ENCODE measurements around the gene ACKR3. TPM values are rescaled to one million over a fixed set of nuclear protein-coding genes. Genes with fewer than 3 reads are reported as not detected.

Gene ACKR3
- total and polyA plus RNA-seq, 9 donors, result 4.6 to 22.7 (median 7.9) TPM

DNA sequence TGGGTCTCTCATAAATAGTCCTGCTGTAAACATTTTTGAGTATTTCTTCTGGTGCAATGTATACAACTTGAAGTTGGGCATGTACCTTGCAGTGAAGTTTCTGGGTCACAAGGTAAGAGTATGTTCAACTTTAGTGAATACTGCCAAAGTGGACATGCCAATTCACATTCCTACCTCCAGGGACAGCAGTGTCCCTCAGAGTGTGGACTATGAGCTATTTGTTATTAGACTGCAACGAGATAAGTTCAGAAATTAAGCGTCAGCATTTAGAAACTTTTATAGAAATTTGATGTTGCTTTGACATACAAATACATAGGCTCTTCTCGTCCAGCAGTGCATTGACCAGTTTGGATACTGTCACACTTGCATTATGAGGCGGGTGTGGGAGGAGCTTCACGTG lies 7.2 kb upstream of the ACKR3 start:
- H3K36me3 ChIP-seq, result no peaks in the 10 kb centered on the region
- TF ChIP-seq, protein P1, sequence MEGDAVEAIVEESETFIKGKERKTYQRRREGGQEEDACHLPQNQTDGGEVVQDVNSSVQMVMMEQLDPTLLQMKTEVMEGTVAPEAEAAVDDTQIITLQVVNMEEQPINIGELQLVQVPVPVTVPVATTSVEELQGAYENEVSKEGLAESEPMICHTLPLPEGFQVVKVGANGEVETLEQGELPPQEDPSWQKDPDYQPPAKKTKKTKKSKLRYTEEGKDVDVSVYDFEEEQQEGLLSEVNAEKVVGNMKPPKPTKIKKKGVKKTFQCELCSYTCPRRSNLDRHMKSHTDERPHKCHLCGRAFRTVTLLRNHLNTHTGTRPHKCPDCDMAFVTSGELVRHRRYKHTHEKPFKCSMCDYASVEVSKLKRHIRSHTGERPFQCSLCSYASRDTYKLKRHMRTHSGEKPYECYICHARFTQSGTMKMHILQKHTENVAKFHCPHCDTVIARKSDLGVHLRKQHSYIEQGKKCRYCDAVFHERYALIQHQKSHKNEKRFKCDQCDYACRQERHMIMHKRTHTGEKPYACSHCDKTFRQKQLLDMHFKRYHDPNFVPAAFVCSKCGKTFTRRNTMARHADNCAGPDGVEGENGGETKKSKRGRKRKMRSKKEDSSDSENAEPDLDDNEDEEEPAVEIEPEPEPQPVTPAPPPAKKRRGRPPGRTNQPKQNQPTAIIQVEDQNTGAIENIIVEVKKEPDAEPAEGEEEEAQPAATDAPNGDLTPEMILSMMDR (IDR thresholded peaks at IDR 0.05), result peak; percentile 36 to 52 (median 47)
- TF ChIP-seq EP300 (IDR thresholded peaks at IDR 0.05), result no peak
- no peak overlapping the region for H3K4me3 ChIP-seq
- 54 to 79% (median 55%) methylated on average over 5 of the region's 5 CpGs for WGBS, 3 donors
- no peak overlapping the region for H3K27ac ChIP-seq
- intact Hi-C loops (cut with DNase I), result loop anchor here in 1 of 4 donors (5.0 to 10.0 kb wide), 2 partner anchors 502 to 980 kb away; no protein-coding TSS in a partner anchor
- H3K9me3 ChIP-seq, result no peaks in the 10 kb centered on the region
- peaks cover 2% of the 10 kb centered on the region for H3K4me1 ChIP-seq (ENCODE audit: insufficient read depth)
- H3K27me3 ChIP-seq, result no peaks in the 10 kb centered on the region
- DNase-seq, result peak in 1 of 5 donors; percentile 32

DNA sequence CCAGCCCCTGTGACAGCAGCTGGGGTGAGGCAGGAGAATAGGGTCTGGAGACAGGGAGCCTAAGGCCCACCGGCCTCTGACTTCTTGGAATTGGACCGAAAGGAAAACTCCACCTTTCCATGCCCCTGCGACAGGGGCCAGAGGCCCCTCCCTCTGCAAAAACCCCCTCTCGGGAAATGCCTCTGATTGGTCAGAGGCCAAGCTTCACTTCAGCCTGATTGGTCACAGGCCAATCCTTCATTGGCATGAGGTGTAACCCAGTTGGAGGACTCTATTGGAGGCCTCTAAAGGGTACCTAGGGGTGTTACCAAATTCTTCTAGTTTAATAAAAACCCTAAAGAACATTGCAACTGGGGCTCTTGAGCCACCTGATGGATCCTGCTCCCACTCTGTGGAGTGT lies 5.7 kb upstream of the ACKR3 start:
- whole genome bisulfite sequencing, 3 donors, result 90 to 96% (median 92%) methylated on average over 4 of the region's 4 CpGs
- Histone ChIP-seq H3K27ac (no peak overlapping the region), H3K4me1 (ENCODE audit: insufficient read depth) (peaks cover 2% of the 10 kb centered on the region), H3K36me3 (no peaks in the 10 kb centered on the region), H3K9me3 (no peaks in the 10 kb centered on the region), H3K4me3 (no peak overlapping the region), H3K27me3 (no peaks in the 10 kb centered on the region)
- intact Hi-C loops (cut with DNase I), result loop anchor here in 1 of 4 donors (5.0 to 10.0 kb wide), 2 partner anchors 501 to 982 kb away; no protein-coding TSS in a partner anchor
- DNase-seq, result no peak
- TF ChIP-seq EP300 (IDR thresholded peaks at IDR 0.05) (no peak), POLR2A (IDR thresholded peaks at IDR 0.05) (no peak)
- TF ChIP-seq, protein P1 (IDR thresholded peaks at IDR 0.05), result no peak

DNA sequence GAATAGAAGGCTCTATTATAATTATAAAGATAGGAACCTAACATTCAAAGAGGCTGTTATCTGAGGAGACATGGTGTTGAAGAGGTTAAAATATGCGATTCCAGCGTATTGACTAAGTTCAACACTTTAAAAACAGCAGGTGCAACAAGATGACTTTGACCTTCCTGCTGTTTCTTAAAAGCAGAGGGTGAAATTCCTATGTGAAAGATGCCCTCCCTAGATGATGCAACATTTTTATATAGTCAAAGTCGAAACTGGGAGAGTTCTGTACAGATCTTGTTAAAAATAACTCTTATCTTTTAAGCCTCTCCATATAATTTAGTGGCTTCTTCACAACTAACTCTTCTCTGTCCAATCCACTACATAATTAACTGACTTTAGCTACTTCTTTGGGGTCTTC lies 4.4 kb upstream of the ACKR3 start:
- WGBS, 3 donors, result 36 to 56% (median 48%) methylated on average over 3 of the region's 3 CpGs
- DNase-seq, result no peak
- no peak for TF ChIP-seq EP300 (IDR thresholded peaks at IDR 0.05)
- TF ChIP-seq, protein P1 (IDR thresholded peaks at IDR 0.05), result no peak
- no peak for TF ChIP-seq POLR2A (IDR thresholded peaks at IDR 0.05)
- intact Hi-C loops (cut with DNase I), result loop anchor here in 1 of 4 donors (10.0 kb wide), 1 partner anchor 500 kb away; no protein-coding TSS in a partner anchor
- H3K27me3 ChIP-seq, result no peaks in the 10 kb centered on the region
- H3K27ac ChIP-seq, result no peak overlapping the region
- no peaks in the 10 kb centered on the region for H3K9me3 ChIP-seq
- H3K36me3 ChIP-seq, result no peaks in the 10 kb centered on the region
- H3K4me3 ChIP-seq, result no peak overlapping the region
- peaks cover 2% of the 10 kb centered on the region for H3K4me1 ChIP-seq (ENCODE audit: insufficient read depth)

DNA sequence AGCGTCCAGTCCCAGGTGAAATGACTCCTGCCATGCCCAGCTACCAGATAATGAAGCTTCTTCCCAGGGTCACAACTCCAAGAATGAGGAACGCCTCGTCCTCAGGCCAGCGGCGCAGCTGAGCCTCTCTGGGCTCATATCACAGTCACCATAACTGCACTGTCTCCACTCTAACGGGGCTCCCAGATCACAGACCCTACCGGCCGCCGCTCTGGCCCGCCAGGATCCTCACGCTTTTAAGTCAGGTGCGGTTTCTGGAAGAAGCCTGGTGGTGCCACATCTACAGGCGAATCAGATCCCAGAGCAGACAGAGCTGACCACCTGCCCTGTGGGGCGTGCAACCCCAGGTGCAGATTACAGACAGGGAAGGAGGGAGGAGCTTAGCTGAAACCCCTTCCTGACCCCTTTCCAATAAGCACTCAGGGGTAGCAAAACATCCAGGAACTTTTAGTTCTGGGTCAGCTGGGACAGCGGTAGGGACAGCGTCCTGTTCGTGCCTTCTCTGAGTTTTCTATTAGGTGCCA lies 3.7 kb upstream of the ACKR3 start:
- no peak for DNase-seq
- Histone ChIP-seq H3K27me3 (no peaks in the 10 kb centered on the region), H3K9me3 (no peaks in the 10 kb centered on the region), H3K4me1 (ENCODE audit: insufficient read depth) (peaks cover 2% of the 10 kb centered on the region), H3K27ac (no peak overlapping the region), H3K36me3 (no peaks in the 10 kb centered on the region), H3K4me3 (no peak overlapping the region)
- WGBS, 3 donors, result 90 to 96% (median 91%) methylated on average over 17 of the region's 17 CpGs
- intact Hi-C loops (cut with DNase I), result loop anchor here in 1 of 4 donors (10.0 kb wide), 1 partner anchor 499 kb away; no protein-coding TSS in a partner anchor
- TF ChIP-seq, protein P1 (IDR thresholded peaks at IDR 0.05), result no peak
- TF ChIP-seq EP300 (IDR thresholded peaks at IDR 0.05), result no peak

Data from ovary (tissue), 9 donors.